IMR-90 (cell line): Measurements from ENCODE around the gene DEK. TPM values are rescaled to one million over a fixed set of nuclear protein-coding genes. Genes with fewer than 3 reads are reported as not detected.

Experiments used
- ATAC-seq: fragments of 200-7000 bp; cut with Tn5 transposase; 2 replicates; pipeline ENCODE4 v1.9.1; 2020; ENCODE audit warnings: low read depth, mild to moderate bottlenecking, moderate library complexity
- BruUV-seq: library from RNA; stranded (reverse); fragments of 400-500 nt; replicated peaks from 2 replicates; lab custom pipeline; 2021; lab: Mats Ljungman, UMichigan
- CTCF ChIA-PET: fragments of 300-600 bp; formaldehyde crosslinking; extraction: SDS; loops from one replicate; lab custom pipeline; 2021; ENCODE audit warnings: antibody characterized with exemption; lab: Yijun Ruan, JAX
- POLR2A ChIA-PET: fragments of 300-600 bp; sonication (Branson Sonifier 250); formaldehyde crosslinking; loops from one replicate; lab custom pipeline; 2022; ENCODE audit warnings: antibody characterized with exemption; ENCODE audit not compliant: unreplicated experiment; lab: Charles Lee
- DNase-seq: peaks from one replicate; pipeline ENCODE4 v3.0.0; 2013
- H2AFZ ChIP-seq: replicated peaks from 2 replicates; pipeline ENCODE3; 2013; ENCODE audit warnings: low read length, mild to moderate bottlenecking; ENCODE audit not compliant: poor library complexity
- H2AK5ac ChIP-seq: 2 replicates; pipeline ENCODE4 v1.6.1; 2013; ENCODE audit warnings: low read depth, low read length, inconsistent platforms
- H2AK9ac ChIP-seq: replicated peaks from 2 replicates; pipeline ENCODE3; 2013; ENCODE audit warnings: mild to moderate bottlenecking, low read depth, low read length, moderate library complexity; ENCODE audit not compliant: poor library complexity
- H2BK120ac ChIP-seq: 2 replicates; pipeline ENCODE4 v1.6.1; 2013; ENCODE audit warnings: low read depth, low read length, inconsistent platforms
- H2BK15ac ChIP-seq: 3 replicates; pipeline ENCODE4 v1.6.1; 2013; ENCODE audit warnings: low read depth, low read length, inconsistent platforms
- H2BK20ac ChIP-seq: 2 replicates; pipeline ENCODE4 v1.6.1; 2013; ENCODE audit warnings: low read depth, mild to moderate bottlenecking, inconsistent platforms, low read length, moderate library complexity
- H2BK5ac ChIP-seq: 2 replicates; pipeline ENCODE4 v1.6.1; 2013; ENCODE audit warnings: mild to moderate bottlenecking, low read depth, low read length, inconsistent platforms; ENCODE audit not compliant: poor library complexity, severe bottlenecking
- H3K14ac ChIP-seq: replicated peaks from 2 replicates; pipeline ENCODE4 v1.6.1; 2013; ENCODE audit warnings: low read depth, low read length, inconsistent platforms
- H3K18ac ChIP-seq: 2 replicates; pipeline ENCODE4 v1.6.1; 2013; ENCODE audit warnings: low read depth, low read length, control low read depth
- H3K23ac ChIP-seq: 2 replicates; pipeline ENCODE4 v1.6.1; 2013; ENCODE audit warnings: low read depth, low read length, inconsistent platforms
- H3K27ac ChIP-seq: 2 replicates; pipeline ENCODE4 v1.5.1; 2013; ENCODE audit warnings: mild to moderate bottlenecking, control low read depth, low read length; ENCODE audit not compliant: insufficient read depth
- H3K27me3 ChIP-seq: 2 replicates; pipeline ENCODE4 v1.6.1; 2013; ENCODE audit warnings: low read length; ENCODE audit not compliant: control insufficient read depth, insufficient read depth
- H3K36me3 ChIP-seq: 2 replicates; pipeline ENCODE4 v1.6.1; 2013; ENCODE audit warnings: low read length, mixed read lengths; ENCODE audit not compliant: control insufficient read depth, insufficient read depth
- H3K4ac ChIP-seq: 2 replicates; pipeline ENCODE4 v1.6.1; 2013; ENCODE audit warnings: low read depth, low read length, inconsistent platforms
- H3K4me1 ChIP-seq: 2 replicates; pipeline ENCODE4 v1.6.1; 2013; ENCODE audit warnings: low read length, mixed read lengths; ENCODE audit not compliant: control insufficient read depth, insufficient read depth
- H3K4me2 ChIP-seq: 2 replicates; pipeline ENCODE4 v1.6.1; 2013; ENCODE audit warnings: low read depth, mild to moderate bottlenecking, control low read depth, low read length, moderate library complexity
- H3K4me3 ChIP-seq: 2 replicates; pipeline ENCODE4 v1.5.1; 2013; ENCODE audit warnings: low read depth, mild to moderate bottlenecking, control low read depth, low read length, moderate library complexity; ENCODE audit not compliant: insufficient read depth
- H3K56ac ChIP-seq: 2 replicates; pipeline ENCODE4 v1.6.1; 2013; ENCODE audit warnings: low read length, inconsistent platforms; ENCODE audit not compliant: insufficient read depth; ENCODE audit errors: extremely low read depth
- H3K79me1 ChIP-seq, 2 experiments: 2 replicates each; pipeline ENCODE4 v1.6.1; 2013; ENCODE audit warnings: low read length in 2 of 2, inconsistent platforms in 1 of 2, low read depth in 1 of 2
- H3K9ac ChIP-seq: 2 replicates; pipeline ENCODE4 v1.6.1; 2013; ENCODE audit warnings: low read depth, low read length, control low read depth
- H3K9me1 ChIP-seq: 2 replicates; pipeline ENCODE4 v1.6.1; 2013; ENCODE audit warnings: low read length, inconsistent platforms; ENCODE audit not compliant: insufficient read depth
- H3K9me3 ChIP-seq: 2 replicates; pipeline ENCODE4 v1.6.1; 2013; ENCODE audit warnings: low read length; ENCODE audit not compliant: control insufficient read depth, insufficient read depth
- H4K20me1 ChIP-seq: 2 replicates; pipeline ENCODE4 v1.6.1; 2013; ENCODE audit warnings: low read length, inconsistent platforms; ENCODE audit not compliant: insufficient read depth
- H4K5ac ChIP-seq: 2 replicates; pipeline ENCODE4 v1.6.1; 2013; ENCODE audit warnings: mild to moderate bottlenecking, low read depth, low read length, control low read depth
- H4K8ac ChIP-seq, 2 experiments: 2 replicates each; pipeline ENCODE4 v1.6.1; 2013; ENCODE audit warnings: low read depth in 2 of 2, low read length in 2 of 2, control low read depth in 1 of 2, inconsistent platforms in 1 of 2
- H4K91ac ChIP-seq: 2 replicates; pipeline ENCODE4 v1.6.1; 2013; ENCODE audit warnings: low read depth, low read length, inconsistent platforms; ENCODE audit not compliant: insufficient read depth
- CEBPB ChIP-seq: IDR thresholded peaks from 2 replicates; pipeline ENCODE4 v1.6.1; 2012; ENCODE audit warnings: low read depth, low read length, improper control_type of control experiment
- CHD1 ChIP-seq: IDR thresholded peaks from 2 replicates; pipeline ENCODE4 v1.6.1; 2012; ENCODE audit warnings: low read depth, low read length, improper control_type of control experiment
- WGBS, 2 experiments: methylation state at CpG; one replicate each; pipeline versions ENCODE4 v1.1.5 to v1.1.7; 2013; ENCODE audit warnings: missing lambda C conversion rate in 2 of 2; ENCODE audit not compliant: insufficient read length in 1 of 2; ENCODE audit errors: extremely low coverage in 2 of 2; 5-methylcytosine and 5-hydroxymethylcytosine counted together
- dilution Hi-C: fragments of 300-500 bp; cut with HindIII; formaldehyde crosslinking; loops from one replicate; pipeline ENCODE4 v1.14.3; 2018; ENCODE audit warnings: low sequenced_read_pairs; ENCODE audit not compliant: unreplicated experiment
- in situ Hi-C: fragments of 300-500 bp; cut with MboI; formaldehyde crosslinking; loops from 3 replicates; pipeline ENCODE4 v1.14.3; 2019; ENCODE audit warnings: low sequenced_read_pairs, inconsistent platforms, mixed read lengths
- intact Hi-C: fragments of 100-400 bp; cut with micrococcal nuclease; formaldehyde crosslinking; loops from 2 replicates; pipeline ENCODE4 v1.10.0; 2022
- polyA plus RNA-seq, 3 experiments: library from polyadenylated mRNA; depleted of rRNA; stranded (reverse); fragments of >200 nt; gene quantifications; 2 replicates each; pipeline ENCODE4 v1.2.3, GENCODE V29; 2012; ENCODE audit warnings: low replicate concordance in 1 of 3
- total RNA-seq: library from RNA; depleted of rRNA; stranded (reverse); fragments of >200 nt; gene quantifications from 2 replicates; pipeline ENCODE4 v1.2.3, GENCODE V29; 2012

Gene DEK
- total and polyA plus RNA-seq, 2 of the 4 experiments (the other 2 are of a cell fraction) = 33.5 to 37.1 TPM

DNA sequence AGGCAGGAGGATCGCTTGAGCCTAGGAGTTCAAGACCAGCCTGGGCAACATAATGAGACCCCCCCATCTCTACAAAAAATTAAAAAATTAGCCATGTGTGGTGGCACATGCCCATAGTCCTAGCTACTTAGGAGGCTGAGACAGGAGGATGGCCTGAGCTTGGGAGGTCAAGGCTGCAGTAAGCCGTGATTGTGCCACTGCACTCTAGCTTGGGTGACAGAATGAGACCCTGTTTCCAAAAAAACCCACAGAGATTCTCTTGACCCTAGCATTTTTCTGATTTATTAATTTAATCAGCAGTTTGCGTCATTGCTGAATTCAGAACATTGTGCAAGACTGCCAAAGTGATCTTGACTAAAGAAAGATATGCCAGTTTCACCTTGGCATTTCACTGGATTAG, 72.3 kb downstream of the DEK start:
- no TSS peak for BruUV-seq
- no peak overlapping the region for H2AK9ac ChIP-seq
- H2BK120ac ChIP-seq = no peak overlapping the region
- H3K14ac ChIP-seq = no peak overlapping the region
- TF ChIP-seq CEBPB (0 out of 2 replicates have a peak, but pooled peaks have one; percentile 24), CHD1 (no peak)
- no peak overlapping the region for H2BK20ac ChIP-seq
- H2AFZ ChIP-seq = no peak overlapping the region
- peaks cover 6% of the 10 kb centered on the region; the same call in 1 of the 2 replicates for H3K36me3 ChIP-seq
- intact Hi-C loops = no loop called here
- H2BK15ac ChIP-seq = no peak overlapping the region
- H4K91ac ChIP-seq = no peak overlapping the region
- no peaks in the 10 kb centered on the region for H3K9me3 ChIP-seq
- no peak overlapping the region for H3K56ac ChIP-seq
- no peak for ATAC-seq
- H3K9ac ChIP-seq = no peak overlapping the region
- H3K23ac ChIP-seq = no peak overlapping the region
- H3K4me3 ChIP-seq = no peak overlapping the region
- H3K4ac ChIP-seq = no peak overlapping the region
- no peak overlapping the region for H4K8ac ChIP-seq
- ChIA-PET CTCF (no interaction called here), POLR2A (no interaction called here)
- in situ Hi-C loops = no loop called here
- no peak overlapping the region for H3K27ac ChIP-seq
- no peak overlapping the region for H2BK5ac ChIP-seq
- DNase-seq = no peak
- H3K79me1 ChIP-seq = no peaks in the 10 kb centered on the region
- no peak overlapping the region for H4K5ac ChIP-seq
- no peaks in the 10 kb centered on the region; the same call in 1 of the 2 replicates for H3K9me1 ChIP-seq
- dilution Hi-C loops = no loop called here
- H4K20me1 ChIP-seq = no peaks in the 10 kb centered on the region
- no peak overlapping the region for H3K18ac ChIP-seq
- no peak overlapping the region for H3K4me2 ChIP-seq
- H3K4me1 ChIP-seq = no peaks in the 10 kb centered on the region
- H3K27me3 ChIP-seq = no peaks in the 10 kb centered on the region
- 80% methylated on average over 1 of the region's 3 CpGs; no CpG with 5 or more reads in 1 of the 2 experiments for WGBS, 2 experiments
- no peak overlapping the region for H2AK5ac ChIP-seq
